Coronary artery (tissue), 2 donors: Measurements from ENCODE around the gene RTKN2.

Experiments
- DNase-seq: peaks from one replicate; pipeline ENCODE4 v3.0.0-alpha.2; 2017; ENCODE audit warnings: low spot score
- H3K27ac ChIP-seq, 2 donors: fragments of 200-600 bp; sonication (generic); one replicate each; pipeline ENCODE4 v1.5.1; 2016 to 2019
- H3K4me3 ChIP-seq: fragments of 200-600 bp; sonication (generic); 2 replicates; pipeline ENCODE4 v1.5.1; 2016; ENCODE audit warnings: mild to moderate bottlenecking, moderate library complexity
- CTCF ChIP-seq: fragments of 200-600 bp; sonication (generic); IDR thresholded peaks from one replicate; pipeline ENCODE4 v1.5.1; 2019; ENCODE audit warnings: antibody characterized with exemption

Gene RTKN2

GRCh38 chr10:62238880-62239279 is 29.8 kb downstream of the RTKN2 start:
- TF ChIP-seq CTCF, result no peak
- Histone ChIP-seq H3K4me3 (no peak overlapping the region), H3K27ac (no peak overlapping the region)
- no peak for DNase-seq

GRCh38 chr10:62237966-62238365 is 30.7 kb downstream of the RTKN2 start:
- H3K27ac ChIP-seq, result no peak overlapping the region
- no peak overlapping the region for H3K4me3 ChIP-seq
- no peak for TF ChIP-seq CTCF
- DNase-seq, result no peak

- no peak for TF ChIP-seq CTCF
- H3K27ac ChIP-seq, result no peak overlapping the region
- H3K4me3 ChIP-seq, result no peak overlapping the region
- DNase-seq, result no peak
These were observed 31.1 kb downstream of the RTKN2 start for GRCh38 chr10:62237506-62237905.

GRCh38 chr10:62234077-62234605 is 34.5 kb downstream of the RTKN2 start:
- no peak for TF ChIP-seq CTCF
- DNase-seq, result no peak
- H3K4me3 ChIP-seq, result no peak overlapping the region
- H3K27ac ChIP-seq, result no peak overlapping the region

- no peak for TF ChIP-seq CTCF
- H3K27ac ChIP-seq, result no peak overlapping the region
- no peak for DNase-seq
- no peak overlapping the region for H3K4me3 ChIP-seq
These were observed 35.1 kb downstream of the RTKN2 start for GRCh38 chr10:62233356-62234076.

GRCh38 chr10:62231805-62232204 is 36.8 kb downstream of the RTKN2 start:
- DNase-seq, result no peak
- no peak for TF ChIP-seq CTCF
- no peak overlapping the region for H3K4me3 ChIP-seq
- peak overlapping the region; percentile 24 to 51 for H3K27ac ChIP-seq

- DNase-seq, result no peak
- Histone ChIP-seq H3K27ac (peak overlapping the region; percentile 24 to 51), H3K4me3 (no peak overlapping the region)
- TF ChIP-seq CTCF, result no peak
These were observed 37.3 kb downstream of the RTKN2 start for GRCh38 chr10:62231371-62231770.
